Right lobe of liver (tissue), 6 donors: ENCODE results near the gene TRIM34. TPM values are rescaled to one million over a fixed set of nuclear protein-coding genes. Genes with fewer than 3 reads are reported as not detected.
A peak's percentile ranks its signal among the peaks of the same experiment; 100 is the strongest.
"Not testable (repeated sequence)": the region's sequence is repeated elsewhere in the genome, so short reads cannot be mapped to it uniquely, and the experiment has no call there.

Source experiments
- ATAC-seq, 4 donors: fragments of 200-7000 bp; cut with Tn5 transposase; one replicate each; pipeline ENCODE4 v1.9.1; 2020; ENCODE audit warnings: mild to moderate bottlenecking in 4 of 4, moderate library complexity in 4 of 4
- DNase-seq, 3 donors: peaks; one replicate each; pipeline ENCODE4 v3.0.0-alpha.2; 2020
- H3K27ac ChIP-seq, 3 donors: fragments of 200-600 bp; one replicate each; pipeline ENCODE4 v1.8.0; 2022
- H3K27me3 ChIP-seq, 2 donors: fragments of 200-600 bp; one replicate each; pipeline ENCODE4 v1.8.0; 2022
- H3K36me3 ChIP-seq, 4 donors: fragments of 200-600 bp; sonication (generic) in 1 of 4; one replicate each; pipeline versions ENCODE4 v1.5.1 to v1.8.0; 2017 to 2022; ENCODE audit warnings: control low read depth in 1 of 4
- H3K4me1 ChIP-seq, 4 donors: fragments of 200-600 bp; sonication (generic) in 1 of 4; one replicate each; pipeline versions ENCODE4 v1.5.1 to v1.8.0; 2017 to 2022; ENCODE audit warnings: control low read depth in 1 of 4
- H3K4me3 ChIP-seq, 3 donors: fragments of 200-600 bp; one replicate each; pipeline ENCODE4 v1.8.0; 2022
- H3K9me3 ChIP-seq, 4 donors: fragments of 200-600 bp; sonication (generic) in 1 of 4; one replicate each; pipeline versions ENCODE4 v1.5.1 to v1.8.0; 2017 to 2022; ENCODE audit warnings: control low read depth in 1 of 4
- CTCF ChIP-seq, 4 donors: fragments of 200-600 bp in 3 of 4; fragments of 450-650 bp in 1 of 4; IDR thresholded peaks; one replicate each; pipeline versions ENCODE4 v1.5.1 to v1.8.0; 2016 to 2022; ENCODE audit warnings: antibody characterized with exemption in 4 of 4, mild to moderate bottlenecking in 2 of 4
- POLR2A ChIP-seq: fragments of 450-650 bp; IDR thresholded peaks from one replicate; pipeline ENCODE4 v1.6.1; 2017; ENCODE audit warnings: antibody characterized with exemption, mild to moderate bottlenecking
- WGBS: methylation state at CpG from one replicate; pipeline ENCODE4 v1.1.6; 2018; ENCODE audit warnings: low coverage, low lambda C conversion rate; ENCODE audit not compliant: insufficient coverage; ENCODE audit errors: missing lambda C conversion rate; 5-methylcytosine and 5-hydroxymethylcytosine counted together
- intact Hi-C, 2 donors: fragments of 100-400 bp; cut with DNase I; formaldehyde crosslinking; loops; one replicate each; pipeline versions ENCODE4 v1.11.2 to v1.14.1; 2022
- total RNA-seq, 6 experiments: library from RNA; depleted of rRNA in 2 of 6; stranded (reverse); fragments of >200 nt in 2 of 6; fragmentation: NEBNext Ultra II Directional in 3 of 6; extraction: Animal tissue kit (Norgen Biotek cat#: 25700) in 3 of 6; gene quantifications; one replicate each; pipeline versions ENCODE4 v1.1.0 to v1.2.4, GENCODE V29; 2016 to 2023
- donor health status: DM: no; HTN: yes; CAD: no.
- donor health status: DM: no; HTN: no; CAD: no.
- donor health status: DM: no; HTN: no; CAD: no.
- donor health status: DM: no; HTN: yes; CAD: no.
- donor health status: DM: no; HTN: yes; CAD: no.

The TRIM34 gene
- total RNA-seq, 6 experiments from 2014 or later = 0.93 to 3.3 (median 2.3) TPM

- TF ChIP-seq CTCF (IDR thresholded peaks at IDR 0.05) (no peak), POLR2A (no peak)
- ATAC-seq (no peak), DNase-seq (no peak)
- Histone ChIP-seq H3K4me1 (no peaks in the 10 kb centered on the region), H3K27ac (no peak overlapping the region), H3K27me3 (no peaks in the 10 kb centered on the region), H3K4me3 (no peak overlapping the region), H3K9me3 (no peaks in the 10 kb centered on the region), H3K36me3 (peaks cover 0 to 30% (median 5%) of the 10 kb centered on the region in 4 donors)
- intact Hi-C loops = no loop called here
Observed at GRCh38 chr11:5671831-5672230, 47.0 kb downstream of the TRIM34 start.

- no peak overlapping the region for H3K27ac ChIP-seq
- peak in 1 of 4 donors; percentile 19 for ATAC-seq
- no peak overlapping the region for H3K4me3 ChIP-seq
- H3K9me3 ChIP-seq = no peaks in the 10 kb centered on the region
- intact Hi-C loops = no loop called here
- WGBS = 95% methylated on average over 3 of the region's 4 CpGs
- TF ChIP-seq CTCF (IDR thresholded peaks at IDR 0.05) = no peak
- TF ChIP-seq POLR2A = no peak
- no peaks in the 10 kb centered on the region for H3K4me1 ChIP-seq
- peaks cover 0 to 30% (median 10%) of the 10 kb centered on the region in 4 donors for H3K36me3 ChIP-seq
- DNase-seq = no peak
- no peaks in the 10 kb centered on the region for H3K27me3 ChIP-seq
Observed at GRCh38 chr11:5674391-5674790, 49.6 kb downstream of the TRIM34 start.

- Histone ChIP-seq H3K27ac (no peak overlapping the region), H3K4me1 (peaks cover 0 to 4% (median 0%) of the 10 kb centered on the region in 4 donors), H3K4me3 (no peak overlapping the region), H3K9me3 (no peaks in the 10 kb centered on the region), H3K36me3 (peaks cover 0 to 28% (median 10%) of the 10 kb centered on the region in 4 donors), H3K27me3 (no peaks in the 10 kb centered on the region)
- TF ChIP-seq POLR2A = no peak
- no peak for TF ChIP-seq CTCF (IDR thresholded peaks at IDR 0.05)
- intact Hi-C loops = no loop called here
- WGBS = 93% methylated on average over 5 of the region's 7 CpGs
- ATAC-seq (no peak), DNase-seq (no peak)
Observed at GRCh38 chr11:5679811-5680210, 55.0 kb downstream of the TRIM34 start.

GRCh38 chr11:5682890-5683441 is 58.2 kb downstream of the TRIM34 start:
- ATAC-seq, H3K9me3 ChIP-seq, H3K4me3 ChIP-seq, H3K4me1 ChIP-seq, DNase-seq, intact Hi-C loops, H3K27ac ChIP-seq, H3K27me3 ChIP-seq: not testable (repeated sequence)
- H3K36me3 ChIP-seq = peaks cover 0 to 22% (median 7%) of the 10 kb centered on the region in 4 donors
- no CpG with 5 or more reads among the region's 33 CpGs for WGBS

GRCh38 chr11:5683620-5684019 is 58.8 kb downstream of the TRIM34 start:
- H3K9me3 ChIP-seq, H3K4me1 ChIP-seq, intact Hi-C loops, ATAC-seq, H3K27me3 ChIP-seq, DNase-seq: not testable (repeated sequence)
- Histone ChIP-seq H3K4me3 (peak overlapping the region in 2 of 3 donors; percentile 38 to 53), H3K36me3 (peaks cover 0 to 15% (median 4%) of the 10 kb centered on the region in 4 donors), H3K27ac (peak overlapping the region in 2 of 3 donors; percentile 86 to 93)
- 39% methylated on average over 5 of the region's 7 CpGs for WGBS
